ENCODE results near the gene XRCC3. TPM values are rescaled to one million over a fixed set of nuclear protein-coding genes. Genes with fewer than 3 reads are reported as not detected.

XRCC3 gene
- total RNA-seq, 4 donors from 2014 or later = 2.7 to 8.2 (median 4.0) TPM

DNA sequence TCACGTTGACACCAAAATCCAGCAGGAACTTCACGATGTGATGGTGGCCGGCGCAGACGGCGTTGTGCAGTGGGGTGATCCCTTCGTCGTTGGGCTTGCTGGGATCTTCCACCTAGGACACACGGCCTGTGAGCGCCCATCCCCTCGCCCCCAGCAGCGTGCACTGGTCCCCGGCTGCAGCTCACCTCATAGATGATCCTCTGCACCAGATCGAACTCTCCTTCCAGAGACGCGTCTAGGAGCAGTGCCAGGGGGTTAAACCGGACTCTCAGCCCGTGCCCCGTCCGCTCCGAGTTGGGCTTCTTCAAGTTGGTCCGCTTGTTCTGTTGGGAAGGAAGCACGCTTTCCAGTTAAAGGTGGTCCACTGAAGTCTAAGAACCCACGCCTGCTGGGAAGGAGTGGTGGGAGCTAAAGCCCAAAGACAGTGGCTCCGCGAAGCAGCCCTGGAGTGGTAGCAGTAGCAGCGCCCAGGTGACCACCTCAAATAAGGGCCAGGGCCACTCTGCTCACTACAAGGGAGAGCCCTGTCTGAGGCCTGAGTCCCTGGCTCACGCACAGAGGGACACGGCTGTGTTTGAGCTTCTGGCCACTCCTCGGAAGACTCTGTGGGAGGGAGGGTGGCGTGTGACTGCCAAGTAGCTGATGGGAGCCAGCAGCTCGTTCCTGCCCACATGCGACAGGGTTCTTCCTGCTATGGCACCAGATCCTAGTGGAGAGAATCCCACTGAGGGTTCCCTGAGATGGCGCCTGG lies 23.6 kb upstream of the XRCC3 start:
- DNase-seq (ENCODE audit: low spot score) (no peak), ATAC-seq (ENCODE audit: low FRiP score) (no peak)
- TF ChIP-seq, protein P1, sequence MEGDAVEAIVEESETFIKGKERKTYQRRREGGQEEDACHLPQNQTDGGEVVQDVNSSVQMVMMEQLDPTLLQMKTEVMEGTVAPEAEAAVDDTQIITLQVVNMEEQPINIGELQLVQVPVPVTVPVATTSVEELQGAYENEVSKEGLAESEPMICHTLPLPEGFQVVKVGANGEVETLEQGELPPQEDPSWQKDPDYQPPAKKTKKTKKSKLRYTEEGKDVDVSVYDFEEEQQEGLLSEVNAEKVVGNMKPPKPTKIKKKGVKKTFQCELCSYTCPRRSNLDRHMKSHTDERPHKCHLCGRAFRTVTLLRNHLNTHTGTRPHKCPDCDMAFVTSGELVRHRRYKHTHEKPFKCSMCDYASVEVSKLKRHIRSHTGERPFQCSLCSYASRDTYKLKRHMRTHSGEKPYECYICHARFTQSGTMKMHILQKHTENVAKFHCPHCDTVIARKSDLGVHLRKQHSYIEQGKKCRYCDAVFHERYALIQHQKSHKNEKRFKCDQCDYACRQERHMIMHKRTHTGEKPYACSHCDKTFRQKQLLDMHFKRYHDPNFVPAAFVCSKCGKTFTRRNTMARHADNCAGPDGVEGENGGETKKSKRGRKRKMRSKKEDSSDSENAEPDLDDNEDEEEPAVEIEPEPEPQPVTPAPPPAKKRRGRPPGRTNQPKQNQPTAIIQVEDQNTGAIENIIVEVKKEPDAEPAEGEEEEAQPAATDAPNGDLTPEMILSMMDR (IDR thresholded peaks at IDR 0.05) = no peak

DNA sequence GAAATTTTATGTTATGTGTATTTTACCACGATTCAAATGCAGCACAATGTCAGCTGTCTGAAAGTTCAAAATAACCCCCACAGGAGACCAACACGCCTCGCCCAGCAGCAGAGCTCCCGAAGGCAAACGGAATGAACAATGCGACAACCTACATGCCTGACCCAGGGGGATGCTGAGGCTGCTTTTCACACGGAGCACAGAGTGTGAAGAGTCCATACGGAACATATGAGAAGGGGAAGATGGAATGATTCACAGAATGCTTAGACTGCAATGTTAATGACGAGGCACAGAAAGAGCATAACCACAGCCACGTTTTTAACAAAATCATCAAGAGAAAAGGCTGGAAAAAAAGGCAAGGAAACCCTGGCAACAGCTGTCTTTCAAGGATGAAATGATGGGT lies 22.9 kb upstream of the XRCC3 start:
- no peak for ATAC-seq (ENCODE audit: low FRiP score)
- no peak for DNase-seq (ENCODE audit: low spot score)
- TF ChIP-seq, protein P1 (IDR thresholded peaks at IDR 0.05) = no peak

DNA sequence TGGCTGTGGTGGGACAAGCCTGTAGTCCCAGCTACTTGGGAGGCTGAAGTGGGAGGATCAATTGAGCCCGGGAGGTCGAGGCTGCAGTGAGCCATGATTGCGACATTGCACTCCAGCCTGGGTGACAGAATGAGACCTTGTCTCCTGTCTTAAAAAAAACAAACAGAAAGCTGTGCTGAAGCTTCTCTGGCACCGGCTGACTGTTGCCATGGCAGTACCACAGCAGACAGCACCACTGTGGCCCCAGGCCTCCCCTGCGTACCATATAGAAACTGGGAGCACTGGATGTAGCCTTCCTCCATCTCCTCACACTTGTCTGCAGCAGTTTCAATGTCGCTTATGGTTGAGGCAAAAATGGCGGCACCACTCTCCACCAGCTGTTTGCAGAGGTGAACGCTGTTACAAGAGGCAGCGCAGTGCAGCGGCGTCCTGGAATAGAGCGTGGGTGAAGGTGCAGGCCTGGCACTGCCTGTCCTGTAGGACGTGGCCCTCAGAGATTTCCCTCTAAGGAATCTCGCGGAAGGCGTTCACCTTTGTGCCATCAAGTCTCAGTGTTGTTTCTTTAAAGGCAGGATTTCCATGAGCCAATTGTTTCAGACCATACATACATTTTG lies 22.3 kb upstream of the XRCC3 start:
- DNase-seq (ENCODE audit: low spot score) (no peak), ATAC-seq (ENCODE audit: low FRiP score) (no peak)
- TF ChIP-seq, protein P1 (IDR thresholded peaks at IDR 0.05) = no peak

DNA sequence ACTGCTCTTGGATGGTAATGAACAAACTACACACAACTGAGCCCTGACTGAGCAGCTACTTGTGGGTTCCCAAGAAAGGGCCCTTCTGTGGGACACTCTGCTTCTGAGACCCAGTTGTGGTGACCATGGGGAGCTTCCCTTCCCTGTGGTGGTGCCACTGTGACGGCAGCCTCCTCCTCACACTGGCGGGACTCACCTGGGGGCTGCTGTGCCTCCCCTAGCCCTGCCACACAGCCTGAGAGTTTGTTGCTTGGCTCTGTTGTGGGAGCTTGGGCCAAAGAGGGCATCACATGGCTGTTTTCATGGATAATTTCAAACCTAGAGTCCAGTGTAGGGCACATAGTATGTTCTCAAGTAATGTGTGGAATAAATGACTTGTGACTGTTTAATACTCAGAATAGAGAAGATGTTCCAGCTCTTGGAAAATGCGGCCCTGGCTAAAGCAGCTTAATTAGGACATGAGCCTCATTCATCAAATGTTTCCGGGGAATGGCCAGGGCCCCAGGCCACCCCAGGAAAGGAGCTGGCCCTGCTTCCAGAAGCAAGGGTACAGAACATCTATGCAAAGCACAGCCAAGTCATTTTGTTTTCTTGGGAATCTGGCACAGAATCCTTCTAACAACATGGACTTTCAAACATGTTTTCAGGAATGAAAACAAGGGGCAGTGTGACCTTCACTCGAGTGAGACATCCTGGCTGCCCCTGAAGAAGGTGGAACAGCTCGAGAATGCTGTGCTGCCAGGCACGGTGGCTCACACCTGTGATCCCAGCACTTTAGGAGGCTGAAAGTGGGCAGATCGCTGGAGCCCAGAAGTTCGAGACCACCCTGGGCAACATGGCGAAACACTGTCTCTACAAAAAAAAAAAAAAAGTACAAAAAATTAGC lies 21.5 kb upstream of the XRCC3 start:
- DNase-seq (ENCODE audit: low spot score) (no peak), ATAC-seq (ENCODE audit: low FRiP score) (no peak)
- TF ChIP-seq, protein P1 (IDR thresholded peaks at IDR 0.05) = no peak

DNA sequence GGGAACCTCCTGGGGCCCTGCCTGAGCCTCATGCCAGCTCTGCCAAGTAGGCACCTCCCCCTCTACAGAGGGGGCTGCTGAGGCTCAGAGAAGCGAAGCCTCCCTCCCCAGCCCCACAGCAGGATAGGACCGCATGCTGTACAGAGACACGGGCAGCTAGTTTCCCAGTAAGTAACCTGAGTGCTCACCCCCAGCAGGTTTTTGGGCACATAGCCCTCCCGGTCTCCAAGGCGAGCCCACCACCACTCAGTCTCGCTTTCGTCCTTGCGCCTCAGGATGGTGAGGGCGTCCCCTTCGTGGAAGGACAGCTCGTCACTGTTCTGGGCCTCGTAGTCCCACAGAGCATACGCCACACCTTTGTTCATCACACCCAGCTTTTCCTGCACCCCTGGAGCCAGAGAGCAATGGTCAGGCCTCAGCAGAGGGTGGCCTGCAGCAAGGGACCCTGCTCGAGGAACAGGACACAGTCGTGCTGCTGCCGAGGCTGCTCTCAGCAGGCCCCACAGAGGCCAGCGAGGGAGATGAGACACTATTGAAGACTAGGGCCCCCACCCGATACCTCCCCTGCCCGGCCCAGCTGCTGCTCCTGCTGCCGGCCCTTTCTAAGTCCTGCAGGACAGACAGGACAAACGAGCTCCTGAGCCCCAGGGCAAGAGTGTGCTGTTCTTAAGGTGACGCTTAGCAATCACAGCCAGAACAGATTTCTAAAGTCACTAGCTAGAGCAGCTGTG lies 20.7 kb upstream of the XRCC3 start:
- ATAC-seq (ENCODE audit: low FRiP score) = no peak
- DNase-seq (ENCODE audit: low spot score) = no peak
- TF ChIP-seq, protein P1 (IDR thresholded peaks at IDR 0.05) = no peak

DNA sequence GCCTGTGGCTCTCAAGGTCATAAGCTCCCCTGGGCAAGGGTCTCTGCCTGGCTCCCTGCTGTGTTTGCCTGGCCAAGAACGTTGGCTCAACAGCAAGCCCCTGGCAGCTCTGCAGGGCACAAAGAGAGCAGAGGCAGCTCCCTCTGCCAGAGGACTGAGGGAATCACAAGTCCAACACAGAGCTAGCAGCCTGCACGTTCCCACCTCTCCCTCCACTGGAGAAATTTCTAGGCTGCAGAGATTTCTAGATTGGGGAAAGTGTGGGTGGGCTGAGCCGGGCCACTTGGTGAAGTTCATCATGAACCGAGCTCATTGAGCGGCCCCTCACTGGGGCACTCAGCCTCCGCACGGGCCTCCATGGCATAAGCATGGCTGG lies 20.2 kb upstream of the XRCC3 start:
- TF ChIP-seq, protein P1 (IDR thresholded peaks at IDR 0.05) = no peak
- no peak for ATAC-seq (ENCODE audit: low FRiP score)
- DNase-seq (ENCODE audit: low spot score) = no peak

Measured in omental fat pad (tissue), 4 donors.